Measurements from ENCODE around the gene TMEM61.
A peak's percentile ranks its signal among the peaks of the same experiment; 100 is the strongest.
"Not testable (repeated sequence)": the region's sequence is repeated elsewhere in the genome, so short reads cannot be mapped to it uniquely, and the experiment has no call there.

TMEM61 gene

DNA sequence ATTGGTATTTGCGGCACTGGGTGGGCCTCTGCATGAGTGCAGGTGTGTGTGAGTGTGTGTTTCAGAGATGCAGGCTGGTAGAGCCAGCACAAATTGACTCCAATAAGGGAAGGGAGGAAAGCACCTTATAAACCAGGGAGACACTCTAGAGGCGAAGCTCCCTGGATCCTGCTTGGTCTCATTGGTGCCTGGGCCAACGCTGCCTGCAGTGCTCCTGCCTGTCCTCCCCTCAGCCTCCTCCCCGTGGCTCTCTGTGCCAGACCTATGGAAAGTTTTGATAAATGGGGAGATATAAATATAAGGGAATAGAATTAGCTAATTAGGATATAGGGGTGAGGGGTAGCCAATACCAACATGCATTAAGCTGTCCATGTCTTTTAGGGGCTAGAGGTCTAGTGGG, 20.9 kb downstream of the TMEM61 start:
- no peak for DNase-seq (ENCODE audit: low read depth)

DNA sequence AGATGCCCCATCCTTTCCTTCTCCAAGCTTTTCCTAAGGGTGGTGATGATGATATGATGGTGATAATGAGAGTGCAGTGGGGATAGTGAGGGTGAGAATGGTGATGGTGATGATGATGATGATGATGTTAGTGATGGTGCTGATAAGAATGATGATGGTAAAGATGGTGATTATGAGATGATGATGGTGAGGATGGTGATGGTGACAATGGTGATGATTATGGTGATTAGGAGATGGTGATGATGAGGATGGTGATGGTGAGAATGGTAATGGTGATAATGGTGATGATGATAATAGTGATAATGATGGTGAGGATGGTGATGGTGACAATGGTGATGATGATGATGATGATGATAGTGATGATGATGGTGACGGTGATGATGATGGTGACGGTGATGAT, 22.3 kb downstream of the TMEM61 start:
- DNase-seq (ENCODE audit: low read depth): no peak

DNA sequence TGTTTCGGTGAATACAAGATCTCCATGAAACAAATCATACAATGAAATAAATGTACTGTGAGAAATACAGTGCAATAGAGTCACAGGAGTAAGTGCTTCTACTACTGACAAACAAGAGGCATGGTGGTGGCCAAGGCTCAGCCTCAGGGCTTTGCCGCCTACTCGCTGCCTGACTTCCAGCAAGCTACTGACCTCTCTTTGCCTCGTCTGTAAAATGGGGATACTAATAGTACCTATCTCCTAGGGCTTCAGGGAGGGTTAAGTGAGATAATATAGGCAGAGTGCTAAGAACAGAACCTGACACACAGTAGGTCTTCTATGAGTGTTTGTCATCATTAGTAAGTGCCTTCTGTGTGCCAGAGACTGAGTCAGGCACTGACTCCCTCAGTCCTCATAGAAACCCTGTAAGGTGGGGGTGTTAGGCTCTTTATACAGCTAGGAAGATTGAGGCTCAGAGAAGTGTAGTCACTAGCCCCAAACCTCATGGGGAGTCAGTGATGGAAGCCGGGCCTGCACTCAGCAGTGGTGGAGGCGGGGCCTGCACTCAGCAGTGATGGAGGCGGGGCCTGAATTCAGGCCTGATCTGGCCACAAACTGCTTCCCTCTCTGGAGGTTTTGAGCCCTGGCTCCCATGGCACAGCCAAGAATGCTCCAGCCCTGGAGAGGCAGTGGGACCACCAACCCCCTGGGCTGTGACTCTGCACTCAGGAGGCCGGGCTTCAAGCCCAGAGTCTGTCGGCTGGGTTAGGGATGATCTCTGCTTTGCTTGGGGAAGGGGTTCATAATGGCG, 25.1 kb downstream of the TMEM61 start:
- DNase-seq (ENCODE audit: low read depth): no peak

DNA sequence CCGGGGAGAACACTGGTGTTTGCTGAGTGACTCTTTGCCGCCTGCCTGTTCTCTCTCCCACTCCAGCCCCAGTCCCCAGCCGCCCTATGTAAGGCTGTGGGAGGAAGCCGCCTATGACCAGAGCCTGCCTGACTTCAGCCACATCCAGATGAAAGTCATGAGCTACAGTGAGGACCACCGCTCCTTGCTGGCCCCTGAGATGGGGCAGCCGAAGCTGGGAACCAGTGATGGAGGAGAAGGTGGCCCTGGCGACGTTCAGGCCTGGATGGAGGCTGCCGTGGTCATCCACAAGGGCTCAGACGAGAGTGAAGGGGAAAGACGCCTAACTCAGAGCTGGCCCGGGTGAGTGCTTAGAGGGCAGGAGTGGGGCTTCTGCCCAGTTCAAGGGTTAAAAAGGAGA, 26.5 kb downstream of the TMEM61 start:
- no peak for DNase-seq (ENCODE audit: low read depth)

DNA sequence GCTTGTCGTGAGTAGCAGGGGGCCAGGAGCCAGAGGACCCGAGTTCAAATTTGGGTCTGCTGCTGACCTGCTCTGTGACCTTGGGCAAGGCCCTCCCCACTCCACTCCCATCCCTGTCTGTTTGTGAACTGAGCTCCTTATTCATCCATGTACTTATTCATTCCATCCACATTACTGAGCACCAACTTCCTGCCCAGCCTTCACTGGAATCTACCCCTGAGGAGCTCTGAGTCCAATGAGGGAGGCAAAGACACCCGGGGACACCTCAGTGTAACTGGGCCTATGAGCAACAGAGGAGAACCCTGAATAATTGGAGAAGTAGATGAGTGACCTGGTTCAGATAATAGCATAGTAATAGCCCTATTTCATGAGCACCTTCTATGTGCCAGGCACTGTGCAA, 27.2 kb downstream of the TMEM61 start:
- no peak for DNase-seq (ENCODE audit: low read depth)

DNA sequence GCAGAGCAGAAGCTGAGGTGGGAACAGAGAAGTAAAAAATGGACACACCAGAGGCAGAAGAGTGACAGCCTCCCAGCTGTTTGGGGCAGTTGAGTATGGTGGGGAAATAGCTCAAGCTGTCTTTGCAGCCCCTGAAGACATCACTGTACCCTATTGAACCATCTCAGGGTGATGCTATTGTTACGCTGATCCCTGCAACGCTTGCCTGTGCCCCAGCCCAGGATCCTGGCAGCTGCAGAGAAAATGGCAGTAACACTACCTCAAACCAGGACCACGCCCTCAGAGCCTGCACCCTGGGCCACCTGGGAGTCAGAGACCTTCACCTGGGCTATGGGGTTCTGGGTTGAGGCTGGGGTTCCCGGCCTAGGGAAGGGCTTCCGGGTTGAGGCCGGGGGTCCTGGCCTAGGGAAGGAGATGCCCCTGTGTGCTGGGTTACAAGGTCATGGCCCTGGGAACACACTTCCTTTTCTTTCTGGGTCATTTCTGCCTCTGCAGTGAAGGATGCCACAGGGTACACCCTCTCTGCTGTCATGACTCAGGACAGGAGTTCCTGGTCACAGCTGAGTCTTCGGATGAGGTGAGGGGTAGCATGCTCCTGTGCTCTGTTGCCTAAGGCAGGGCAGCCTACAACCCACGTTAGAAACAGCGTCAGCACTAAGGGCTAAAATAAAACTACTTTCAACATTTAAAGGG, 29.9 kb downstream of the TMEM61 start:
- DNase-seq (ENCODE audit: low read depth): no peak

DNA sequence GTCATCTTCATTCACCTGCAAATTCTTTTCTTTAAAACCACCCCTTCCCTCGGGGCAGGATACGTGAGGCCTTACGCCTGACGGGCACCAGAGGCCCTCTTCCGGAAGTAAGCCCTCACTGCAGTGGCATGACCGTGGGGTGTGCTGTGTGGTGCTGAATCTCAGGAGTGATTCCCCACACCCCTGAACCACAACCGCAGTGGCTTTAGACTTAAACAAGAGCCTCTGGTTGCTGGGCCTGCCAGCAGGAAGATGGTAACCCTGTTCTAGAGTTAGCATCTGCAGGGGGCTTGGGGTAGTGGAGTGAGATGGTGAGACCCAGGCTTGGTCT, 30.4 kb downstream of the TMEM61 start:
- no peak for DNase-seq (ENCODE audit: low read depth)

DNA sequence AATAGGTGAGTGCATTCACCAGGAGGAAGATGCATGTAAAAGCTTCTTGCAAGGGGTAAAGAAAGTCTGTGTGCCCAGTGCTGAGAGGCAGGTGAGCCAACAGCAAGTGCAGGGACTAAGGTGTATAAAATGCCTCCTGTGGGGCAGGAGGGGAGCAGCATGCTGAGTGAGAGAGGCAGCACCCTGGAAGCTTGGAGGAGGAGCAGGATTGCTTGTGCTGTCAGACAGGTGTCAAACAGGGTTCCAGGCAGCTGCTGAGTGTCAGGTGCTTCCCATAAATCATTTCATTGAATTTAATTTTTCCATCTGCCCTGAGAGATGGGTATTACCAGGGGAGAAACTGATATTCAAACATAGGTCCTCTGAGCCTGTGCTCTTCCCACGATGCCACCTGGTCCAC, 32.2 kb downstream of the TMEM61 start:
- DNase-seq (ENCODE audit: low read depth): no peak

DNA sequence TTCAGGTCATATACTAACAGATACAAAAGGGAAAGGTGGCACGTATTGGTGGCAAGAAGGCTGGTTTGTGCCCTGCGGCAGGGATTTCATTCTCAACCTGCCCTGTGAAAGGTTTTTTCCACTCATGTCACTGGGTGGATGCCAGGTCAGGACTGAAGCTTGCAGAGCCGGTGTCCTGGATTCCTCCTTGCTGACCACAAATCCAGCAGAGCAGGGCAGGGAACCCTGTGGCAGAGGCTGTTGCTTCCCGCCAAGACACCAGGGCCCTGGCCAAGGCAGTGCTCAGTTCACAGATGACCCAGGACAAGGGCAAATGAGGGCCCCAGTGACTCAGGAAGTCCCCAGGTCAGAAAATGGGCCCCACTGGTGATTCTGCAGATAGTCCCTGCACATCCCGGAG, 34.7 kb downstream of the TMEM61 start:
- no peak for DNase-seq (ENCODE audit: low read depth)

DNA sequence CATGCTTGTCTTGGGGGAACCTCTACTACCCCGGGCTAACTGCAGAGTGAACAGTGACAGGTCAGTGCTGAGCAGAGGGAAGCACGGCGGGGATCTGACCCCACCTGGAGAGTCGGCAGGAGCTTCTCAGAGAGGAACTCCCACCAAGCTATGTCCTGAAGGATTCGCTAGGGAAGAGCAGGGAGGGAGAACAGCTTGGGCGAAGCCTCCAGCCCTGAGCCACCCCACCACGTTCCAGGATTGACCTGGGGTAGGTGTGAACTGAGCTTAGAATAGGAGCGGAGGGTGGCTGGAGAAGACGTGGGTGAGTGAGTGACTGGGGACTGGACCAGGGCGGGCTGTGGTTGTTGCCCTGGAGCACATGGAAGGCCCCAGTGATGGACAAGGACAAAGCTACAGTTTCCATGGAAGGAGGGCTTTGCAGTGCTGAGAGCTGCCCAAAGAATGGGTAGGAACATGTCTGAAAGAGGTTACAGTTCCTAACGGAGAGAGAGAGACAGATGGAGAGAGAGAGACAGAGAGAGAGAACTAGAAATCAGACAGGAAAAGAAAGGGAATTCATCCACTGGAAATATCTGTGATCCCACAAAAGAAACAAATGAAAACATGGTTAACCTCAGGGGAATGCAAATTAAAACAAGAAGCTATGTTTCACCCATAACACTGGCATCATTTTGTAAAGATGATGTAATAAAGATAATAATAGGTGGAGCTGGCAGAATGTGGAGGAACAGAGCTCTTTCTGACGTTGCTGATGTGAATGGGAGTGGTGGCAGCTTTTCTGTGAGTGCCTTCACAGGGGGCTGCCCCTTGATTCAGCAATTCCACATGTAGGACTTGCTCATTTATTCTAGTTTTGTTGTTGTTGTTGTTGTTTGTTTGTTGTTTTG, 35.5 kb downstream of the TMEM61 start:
- no peak for DNase-seq (ENCODE audit: low read depth)

DNA sequence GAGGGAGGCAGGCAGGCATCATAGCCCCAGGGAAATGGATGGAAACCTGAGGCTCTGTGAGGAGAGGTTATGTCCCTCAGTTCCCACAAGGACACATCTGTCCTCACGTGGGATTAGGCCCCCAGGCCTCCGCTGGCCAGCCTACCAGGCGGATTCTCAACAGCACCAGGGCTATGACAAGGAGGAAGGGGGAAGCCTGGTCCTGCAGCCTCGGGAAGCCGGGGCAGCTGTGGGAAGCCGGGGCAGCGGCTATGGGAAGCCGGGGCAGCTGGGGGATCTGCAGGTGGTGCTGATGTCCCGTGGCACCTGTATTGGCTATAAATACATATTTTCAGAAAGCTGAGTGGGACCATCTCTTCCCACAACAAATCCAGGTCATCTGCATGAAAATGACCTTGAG, 38.0 kb downstream of the TMEM61 start:
- no peak for DNase-seq (ENCODE audit: low read depth)

DNA sequence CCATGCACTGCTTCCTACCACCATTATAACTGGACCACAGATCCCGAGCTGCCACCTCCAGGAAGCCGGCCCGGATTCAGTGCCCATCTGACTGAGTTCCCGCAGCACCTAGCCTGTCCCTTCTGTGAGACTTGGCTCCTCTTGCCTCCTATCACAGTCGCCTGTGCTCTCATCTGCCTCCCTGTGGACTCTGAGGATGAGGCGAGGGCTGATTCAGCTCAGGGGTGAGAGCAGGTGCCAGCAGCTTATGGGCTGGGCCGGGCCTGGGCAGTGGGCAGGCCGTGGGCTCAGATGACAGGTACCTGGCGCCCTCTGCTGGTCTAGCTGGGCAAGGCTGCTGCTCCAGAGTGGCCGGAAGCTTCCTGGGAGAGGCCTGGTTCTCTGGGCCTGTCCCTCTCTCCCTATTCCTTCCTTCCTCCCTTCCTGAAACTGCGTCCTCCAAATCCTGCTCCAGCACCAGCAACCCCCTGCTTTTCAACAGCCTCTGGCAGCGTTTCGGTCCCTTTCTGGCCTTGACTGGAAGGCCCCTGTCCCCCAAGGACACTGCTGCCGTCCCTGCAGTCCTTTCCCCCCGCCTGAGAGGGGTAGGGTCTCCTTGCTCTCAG, 41.6 kb downstream of the TMEM61 start:
- DNase-seq (ENCODE audit: low read depth): peak; percentile 28

DNA sequence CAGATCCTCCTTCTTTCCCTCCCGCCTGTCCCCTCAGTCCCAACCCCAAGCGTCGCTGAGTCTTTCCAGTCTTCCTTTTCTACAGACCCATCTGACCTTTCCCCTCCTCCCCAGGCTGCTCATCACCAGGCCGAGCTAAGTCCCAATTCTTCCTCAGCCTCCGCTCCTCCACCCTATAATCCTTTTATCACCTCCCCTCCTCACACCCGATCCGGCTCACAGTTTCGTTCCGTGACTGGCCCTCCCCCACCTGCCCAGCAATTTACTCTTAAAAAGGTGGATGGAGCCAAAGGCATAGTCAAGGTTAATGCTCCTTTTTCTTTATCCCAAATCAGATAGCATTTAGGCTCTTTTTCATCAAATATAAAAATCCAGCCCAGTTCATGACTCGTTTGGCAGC, 43.7 kb downstream of the TMEM61 start:
- not testable (repeated sequence) for DNase-seq (ENCODE audit: low read depth)

DNA sequence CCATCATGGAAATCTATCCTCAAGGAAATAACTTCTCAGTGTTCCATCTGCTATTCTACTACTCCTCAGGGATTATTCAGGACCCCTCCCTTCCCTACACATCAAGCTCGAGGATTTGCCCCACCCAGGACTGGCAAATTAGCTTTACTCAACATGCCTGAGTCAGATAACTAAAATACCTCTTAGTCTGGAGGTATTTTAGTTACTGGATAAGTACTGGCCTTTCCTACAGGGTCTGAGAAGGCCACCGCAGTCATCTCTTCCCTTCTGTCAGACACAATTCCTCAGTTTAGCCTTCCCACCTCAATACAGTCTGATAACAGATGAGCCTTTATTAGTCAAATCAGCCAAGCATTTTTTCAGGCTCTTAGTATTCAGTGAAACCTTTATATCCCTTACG, 46.3 kb downstream of the TMEM61 start:
- not testable (repeated sequence) for DNase-seq (ENCODE audit: low read depth)

DNA sequence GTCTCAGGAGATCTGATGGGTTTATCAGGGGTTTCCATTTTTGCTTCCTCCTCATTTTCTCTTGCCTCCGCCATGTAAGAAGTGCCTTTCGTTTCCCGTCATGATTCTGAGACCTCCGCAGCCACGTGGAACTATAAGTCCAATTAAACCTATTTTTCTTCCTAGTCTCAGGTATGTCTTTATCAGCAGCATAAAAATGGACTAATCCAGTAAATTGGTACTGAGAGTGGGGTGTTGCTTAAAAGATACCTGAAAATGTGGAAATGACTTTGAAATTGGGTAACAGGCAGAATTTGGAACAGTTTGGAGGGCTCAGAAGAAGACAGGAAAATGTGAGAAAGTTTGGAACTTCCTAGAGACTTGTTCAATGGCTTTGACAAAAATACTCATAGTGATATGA, 50.7 kb downstream of the TMEM61 start:
- DNase-seq (ENCODE audit: low read depth): not testable (repeated sequence)

DNA sequence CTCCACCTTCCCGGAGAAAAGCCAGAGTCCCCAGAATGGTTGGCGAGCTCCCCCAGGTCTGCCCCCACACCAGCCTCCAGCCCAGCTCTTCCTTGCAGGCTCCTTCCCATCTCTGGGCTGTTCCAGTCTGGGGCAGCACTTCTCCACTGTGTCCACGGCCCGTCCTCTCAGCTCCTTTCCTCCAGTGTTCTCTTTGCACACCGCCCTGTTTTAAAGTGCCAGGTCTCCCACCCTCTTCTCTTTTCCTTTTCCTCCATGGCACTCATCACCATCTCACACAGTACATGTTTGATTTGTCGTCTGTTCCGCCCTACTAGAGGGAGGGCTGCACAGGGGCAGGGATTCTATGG, 52.8 kb downstream of the TMEM61 start:
- no peak for DNase-seq (ENCODE audit: low read depth)

DNA sequence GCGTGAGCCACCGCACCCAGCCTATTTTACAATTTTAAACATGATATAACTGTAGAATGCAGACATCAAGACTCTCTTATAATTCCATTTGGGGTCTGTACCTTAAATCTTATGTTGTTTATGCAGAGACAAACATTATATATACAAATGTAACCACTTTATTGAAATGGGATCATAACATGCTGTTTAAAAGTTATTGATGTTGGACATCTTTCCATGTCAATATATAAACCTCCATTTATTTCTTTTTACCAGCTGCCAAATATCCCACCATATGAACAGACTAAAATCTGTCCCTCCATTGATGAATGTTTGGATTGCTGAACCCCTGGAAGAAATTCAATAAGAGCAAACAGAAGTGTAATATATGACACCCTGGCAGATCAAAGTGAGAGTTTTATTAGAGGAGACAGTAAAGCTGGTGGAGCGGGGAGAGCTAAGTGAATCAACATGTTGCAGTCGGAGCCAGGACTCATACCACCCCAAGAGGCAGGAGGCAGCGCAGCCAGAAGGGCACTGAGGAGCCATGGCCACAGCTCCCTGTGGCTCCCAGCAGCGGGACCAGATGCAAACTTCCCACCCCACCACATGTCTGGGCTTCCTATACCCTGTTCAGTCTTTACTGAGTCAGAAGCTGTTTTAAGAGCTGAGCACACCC, 54.2 kb downstream of the TMEM61 start:
- no peak for DNase-seq (ENCODE audit: low read depth)

DNA sequence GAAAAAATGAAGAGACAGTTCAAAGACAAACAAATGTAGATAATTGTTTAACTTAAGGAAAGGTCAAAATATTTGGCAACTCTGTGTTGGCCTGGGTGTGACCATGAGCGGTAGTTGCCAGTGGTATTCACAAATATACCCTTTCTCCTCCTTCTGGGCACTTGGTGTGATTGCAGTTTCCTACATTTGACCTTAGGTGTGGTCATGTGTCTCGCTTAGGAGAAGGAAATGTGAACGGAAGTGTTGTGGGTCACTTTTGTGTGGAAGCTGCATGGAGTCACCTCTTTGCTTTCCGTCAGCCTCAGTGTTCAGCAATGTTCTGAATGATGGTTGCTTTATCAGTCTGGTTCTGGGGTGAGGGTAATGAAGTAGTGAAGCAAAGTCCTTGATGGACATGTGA, 55.5 kb downstream of the TMEM61 start:
- DNase-seq (ENCODE audit: low read depth): no peak

DNA sequence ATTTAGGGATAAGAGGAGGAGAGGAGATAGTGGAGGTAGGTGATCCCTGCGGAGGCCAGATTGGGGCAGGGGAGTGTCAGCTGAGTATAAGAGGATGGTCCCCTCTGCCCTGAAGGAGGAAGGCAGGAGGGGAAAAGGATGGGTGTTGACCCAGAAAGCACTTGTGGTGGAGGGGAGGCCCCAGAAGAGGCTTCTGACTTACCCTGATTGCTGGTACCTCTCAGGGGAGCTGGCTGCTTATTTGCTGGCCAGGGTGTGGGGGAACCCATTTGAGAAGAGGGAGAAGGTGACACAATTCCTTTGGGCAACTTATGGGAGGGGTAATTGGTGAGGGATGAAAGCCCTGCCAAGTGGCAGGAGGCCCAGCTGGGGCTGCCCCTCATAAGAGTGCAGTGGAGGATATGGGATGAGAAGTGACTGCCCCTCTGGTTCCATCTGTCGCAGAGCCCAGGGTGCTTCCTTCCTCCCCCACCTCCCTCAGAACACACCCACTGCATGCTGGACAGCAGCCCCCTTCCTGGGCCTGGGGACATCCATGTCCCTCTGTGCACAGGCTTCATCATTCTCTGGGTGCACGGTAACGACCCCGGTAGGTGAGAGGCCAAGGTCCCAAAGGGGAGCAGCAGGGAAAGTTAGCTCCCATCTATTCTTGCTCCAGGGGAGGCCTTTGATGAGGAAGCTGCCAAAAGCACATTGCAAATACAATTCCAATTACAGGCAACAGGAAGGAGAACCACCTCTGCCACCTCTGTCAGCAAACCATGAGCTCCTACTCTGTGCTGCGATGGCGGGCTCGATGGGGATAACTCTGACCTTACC, 57.5 kb downstream of the TMEM61 start:
- DNase-seq (ENCODE audit: low read depth): no peak

DNA sequence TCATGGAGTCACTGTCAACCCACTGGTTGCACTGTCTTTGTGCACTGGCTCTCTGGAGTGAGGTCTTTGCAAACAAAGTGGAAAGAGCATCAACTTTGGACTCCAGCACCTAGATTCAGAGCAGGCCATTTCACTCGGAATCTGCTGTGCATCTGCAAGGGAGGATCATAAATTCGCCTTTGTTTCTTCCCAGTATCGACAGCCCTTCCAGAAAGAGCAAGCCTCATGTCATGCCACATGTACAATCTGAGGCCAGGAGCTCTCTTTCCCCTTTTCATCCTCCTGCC, 58.1 kb downstream of the TMEM61 start:
- DNase-seq (ENCODE audit: low read depth): no peak

DNA sequence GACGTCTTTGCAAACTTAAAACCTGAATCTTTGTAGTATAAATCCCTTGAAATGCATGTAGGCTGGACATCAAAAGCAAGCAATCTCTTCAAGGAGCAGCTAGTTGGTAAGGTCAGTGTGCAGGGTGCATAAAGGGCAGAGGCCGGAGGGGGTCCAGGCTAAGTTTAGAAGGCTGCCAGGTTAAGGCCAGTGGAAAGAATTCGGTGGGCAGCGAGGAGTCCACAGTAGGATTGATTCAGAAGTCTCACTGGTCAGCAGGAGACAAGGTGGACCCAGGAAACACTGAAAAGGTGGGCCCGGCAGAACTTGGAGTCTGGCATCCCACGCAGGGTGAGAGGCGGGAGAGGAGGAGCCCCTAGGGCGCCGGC, 58.5 kb downstream of the TMEM61 start:
- DNase-seq (ENCODE audit: low read depth): no peak

Data from activated T-helper 1 cell treated with Interleukin-2 at 50 U/mL for 16 hours (primary cell).